Measurements from ENCODE around the gene CDK10. TPM values are rescaled to one million over a fixed set of nuclear protein-coding genes. Genes with fewer than 3 reads are reported as not detected.

Gene CDK10
- total RNA-seq, 4 donors from 2014 or later: 32.6 to 93.6 (median 65.7) TPM

DNA sequence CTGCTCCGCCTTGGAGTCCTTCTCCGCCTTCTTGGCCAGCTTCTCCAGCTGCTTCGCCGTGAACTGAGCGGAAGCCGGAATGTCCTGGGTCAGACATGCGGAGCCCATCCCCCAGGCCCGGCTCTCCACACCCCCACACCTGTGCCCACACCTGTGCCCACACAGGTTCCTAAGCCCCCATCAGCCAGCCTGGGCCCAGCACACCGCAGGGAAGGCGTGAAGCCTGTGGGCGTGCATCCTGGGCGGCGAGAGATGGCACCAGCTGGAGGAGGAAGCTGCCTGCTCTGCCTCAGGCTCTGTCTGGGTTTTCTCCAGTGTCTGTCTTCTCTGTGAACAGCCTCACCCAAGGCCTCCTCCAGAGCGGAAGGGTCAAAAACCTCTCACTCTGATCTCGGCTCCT lies 34.9 kb upstream of the CDK10 start:
- no peak overlapping the region for H3K4me3 ChIP-seq
- H3K36me3 ChIP-seq: peaks cover 7 to 57% (median 8%) of the 10 kb centered on the region in 3 donors
- no peaks in the 10 kb centered on the region for H3K27me3 ChIP-seq
- no peak for DNase-seq (ENCODE audit: low spot score in 2 of 2)
- no peaks in the 10 kb centered on the region for H3K9me3 ChIP-seq
- H3K27ac ChIP-seq: no peak overlapping the region
- no peak for TF ChIP-seq POLR2A (IDR thresholded peaks at IDR 0.05)
- TF ChIP-seq EP300 (IDR thresholded peaks at IDR 0.05): no peak
- TF ChIP-seq, protein P1, sequence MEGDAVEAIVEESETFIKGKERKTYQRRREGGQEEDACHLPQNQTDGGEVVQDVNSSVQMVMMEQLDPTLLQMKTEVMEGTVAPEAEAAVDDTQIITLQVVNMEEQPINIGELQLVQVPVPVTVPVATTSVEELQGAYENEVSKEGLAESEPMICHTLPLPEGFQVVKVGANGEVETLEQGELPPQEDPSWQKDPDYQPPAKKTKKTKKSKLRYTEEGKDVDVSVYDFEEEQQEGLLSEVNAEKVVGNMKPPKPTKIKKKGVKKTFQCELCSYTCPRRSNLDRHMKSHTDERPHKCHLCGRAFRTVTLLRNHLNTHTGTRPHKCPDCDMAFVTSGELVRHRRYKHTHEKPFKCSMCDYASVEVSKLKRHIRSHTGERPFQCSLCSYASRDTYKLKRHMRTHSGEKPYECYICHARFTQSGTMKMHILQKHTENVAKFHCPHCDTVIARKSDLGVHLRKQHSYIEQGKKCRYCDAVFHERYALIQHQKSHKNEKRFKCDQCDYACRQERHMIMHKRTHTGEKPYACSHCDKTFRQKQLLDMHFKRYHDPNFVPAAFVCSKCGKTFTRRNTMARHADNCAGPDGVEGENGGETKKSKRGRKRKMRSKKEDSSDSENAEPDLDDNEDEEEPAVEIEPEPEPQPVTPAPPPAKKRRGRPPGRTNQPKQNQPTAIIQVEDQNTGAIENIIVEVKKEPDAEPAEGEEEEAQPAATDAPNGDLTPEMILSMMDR (IDR thresholded peaks at IDR 0.05): no peak
- peaks cover 0 to 10% (median 3%) of the 10 kb centered on the region in 4 donors for H3K4me1 ChIP-seq
- WGBS, 2 donors: 84 to 90% methylated on average over 15 of the region's 15 CpGs

DNA sequence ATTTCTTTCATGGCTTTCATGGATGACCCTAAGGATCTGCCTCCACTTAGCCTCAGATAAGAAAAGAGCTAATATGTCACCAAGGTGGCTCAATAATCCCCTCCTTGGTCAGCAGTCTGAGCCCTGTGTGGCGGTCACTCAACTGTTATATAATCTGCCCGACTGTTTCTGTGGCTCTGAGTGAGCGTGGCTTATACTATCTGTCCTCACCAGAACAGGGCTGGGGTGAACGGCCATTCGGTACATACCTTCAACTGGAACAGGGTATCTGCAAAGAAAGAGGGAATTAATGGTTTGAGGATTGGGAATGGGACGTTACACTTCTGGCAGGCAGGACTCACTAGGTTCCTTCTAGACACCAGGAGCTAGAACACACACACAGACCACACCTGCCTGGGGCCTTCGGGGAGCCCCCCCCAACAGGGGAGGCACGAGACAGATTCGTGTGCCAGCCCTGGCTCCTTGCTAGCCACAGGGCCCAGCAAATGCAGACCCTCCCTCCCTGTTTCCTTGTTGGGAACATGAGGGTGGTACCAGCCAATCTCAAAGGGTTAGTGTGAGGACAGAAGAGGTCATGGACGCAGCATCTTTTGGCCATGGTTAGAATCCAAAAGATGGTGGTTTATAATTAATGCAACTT lies 32.7 kb upstream of the CDK10 start:
- TF ChIP-seq, protein P1 (IDR thresholded peaks at IDR 0.05): no peak
- no peak for TF ChIP-seq POLR2A (IDR thresholded peaks at IDR 0.05)
- no peak overlapping the region for H3K4me3 ChIP-seq
- H3K36me3 ChIP-seq: peaks cover 0 to 42% (median 3%) of the 10 kb centered on the region in 3 donors
- DNase-seq (ENCODE audit: low spot score in 2 of 2): no peak
- H3K9me3 ChIP-seq: no peaks in the 10 kb centered on the region
- WGBS, 2 donors: 83 to 90% methylated on average over 10 of the region's 10 CpGs
- H3K27me3 ChIP-seq: no peaks in the 10 kb centered on the region
- H3K27ac ChIP-seq: no peak overlapping the region
- H3K4me1 ChIP-seq: peaks cover 0 to 23% (median 10%) of the 10 kb centered on the region in 4 donors

DNA sequence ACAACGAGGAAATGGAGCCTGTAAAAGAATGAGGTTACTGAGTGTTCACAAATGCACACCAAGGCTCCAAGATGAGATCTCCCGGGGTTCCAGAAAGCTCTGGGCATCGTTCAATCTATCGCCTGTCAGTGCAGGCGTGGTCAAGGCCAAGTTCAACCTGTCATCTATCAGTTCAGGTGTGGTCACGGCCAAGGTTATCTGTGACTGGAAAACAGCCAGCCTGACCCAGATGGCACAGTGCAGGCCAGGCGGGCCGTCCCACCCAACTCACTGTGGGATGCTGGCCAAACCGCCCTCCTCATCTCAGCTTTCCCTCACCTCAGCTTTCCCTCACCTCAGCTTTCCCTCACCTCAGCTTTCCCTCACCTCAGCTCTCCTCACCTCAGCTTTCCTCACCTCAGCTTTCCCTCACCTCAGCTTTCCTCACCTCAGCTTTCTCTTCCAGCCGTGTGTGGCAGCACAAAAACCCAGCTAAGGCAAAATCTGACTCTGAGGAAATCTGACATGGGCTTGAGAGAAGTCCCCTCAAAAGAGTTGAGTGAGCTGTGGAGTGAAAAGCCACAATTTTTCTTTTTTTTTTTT lies 31.3 kb upstream of the CDK10 start:
- H3K9me3 ChIP-seq: no peaks in the 10 kb centered on the region
- DNase-seq (ENCODE audit: low spot score in 2 of 2): no peak
- TF ChIP-seq EP300 (IDR thresholded peaks at IDR 0.05) (no peak), POLR2A (IDR thresholded peaks at IDR 0.05) (no peak)
- TF ChIP-seq, protein P1 (IDR thresholded peaks at IDR 0.05): no peak

DNA sequence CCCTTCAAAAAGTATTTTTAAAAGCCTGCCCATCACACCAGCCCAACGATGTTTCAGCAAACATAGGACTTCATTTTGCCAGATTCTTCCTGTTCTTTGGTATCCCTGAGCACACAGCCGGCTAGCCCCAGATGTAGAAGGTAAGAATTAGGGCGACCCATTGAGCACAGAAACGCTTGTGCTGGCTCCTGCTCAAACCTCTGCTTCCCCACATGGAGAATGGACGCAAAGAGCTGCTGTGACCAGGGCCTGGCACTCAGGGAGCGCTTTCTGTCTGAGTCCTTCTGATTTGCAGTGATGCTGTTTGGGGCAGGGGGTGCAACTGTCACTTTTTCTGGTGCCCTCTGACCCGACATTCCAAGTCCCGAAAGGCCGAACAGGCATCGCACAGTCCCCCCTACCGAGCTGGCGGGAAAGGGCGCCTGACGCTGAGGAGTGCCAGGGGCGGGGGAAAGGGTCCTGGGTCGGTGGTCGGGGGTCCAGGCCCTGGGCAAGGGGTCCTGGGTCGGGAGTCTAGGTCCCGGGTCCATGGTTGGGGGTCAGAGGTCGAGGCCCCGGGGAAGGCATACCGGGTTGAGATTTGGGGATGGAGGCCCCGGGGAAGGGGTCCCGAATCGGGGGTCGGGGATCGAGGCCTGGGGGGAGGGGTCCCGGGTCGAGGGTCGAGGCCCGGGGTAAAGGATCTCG lies 29.9 kb upstream of the CDK10 start:
- TF ChIP-seq POLR2A (IDR thresholded peaks at IDR 0.05) (no peak), EP300 (IDR thresholded peaks at IDR 0.05) (no peak)
- TF ChIP-seq, protein P1 (IDR thresholded peaks at IDR 0.05): no peak
- Histone ChIP-seq H3K9me3 (no peaks in the 10 kb centered on the region), H3K36me3 (peaks cover 0 to 33% (median 0%) of the 10 kb centered on the region in 3 donors), H3K4me3 (peak overlapping the region; percentile 74 to 100 (median 90)), H3K4me1 (peaks cover 0 to 28% (median 11%) of the 10 kb centered on the region in 4 donors), H3K27me3 (no peaks in the 10 kb centered on the region), H3K27ac (peak overlapping the region; percentile 71 to 92 (median 77))
- DNase-seq (ENCODE audit: low spot score in 2 of 2): no peak
- 33 to 36% methylated on average over 29 to 31 of the region's 32 CpGs for WGBS, 2 donors

More for the DNA sequence above, 31.3 kb upstream of the CDK10 start:
- H3K36me3 ChIP-seq: peaks cover 0 to 33% (median 3%) of the 10 kb centered on the region in 3 donors
- 84 to 85% methylated on average over 10 of the region's 10 CpGs for WGBS, 2 donors
- no peaks in the 10 kb centered on the region for H3K27me3 ChIP-seq
- peaks cover 0 to 28% (median 11%) of the 10 kb centered on the region in 4 donors for H3K4me1 ChIP-seq
- no peak overlapping the region for H3K27ac ChIP-seq
- H3K4me3 ChIP-seq: no peak overlapping the region

All from tibial nerve (tissue), 4 donors.